OCI-LY3 (cell line): ENCODE measurements around the gene ELAVL1.

Source experiments
- H2AFZ ChIP-seq: fragments of 200-600, 300-600 bp; shearing (Covaris generic); 2 replicates; pipeline ENCODE4 v1.6.0; 2014; ENCODE audit warnings: antibody characterized with exemption, low read depth, low read length
- H3K27ac ChIP-seq: fragments of 200-600, 300-600 bp; sonication (generic); 2 replicates; pipeline ENCODE4 v1.5.1; 2014; ENCODE audit warnings: mild to moderate bottlenecking, low read length, moderate library complexity, mixed read lengths
- H3K27me3 ChIP-seq: fragments of 200-600, 300-600 bp; sonication (generic); 2 replicates; pipeline ENCODE4 v1.6.1; 2014; ENCODE audit warnings: low read depth, low read length, mixed read lengths
- H3K36me3 ChIP-seq: fragments of 200-600, 300-600 bp; sonication (generic); replicated peaks from 2 replicates; pipeline ENCODE3; 2014; ENCODE audit warnings: low read depth, low read length, mixed read lengths
- H3K4me1 ChIP-seq: fragments of 300-600, 200-600 bp; sonication (generic); 2 replicates; pipeline ENCODE4 v1.6.1; 2014; ENCODE audit warnings: low read length, mixed read lengths
- H3K4me2 ChIP-seq: fragments of 200-600, 300-600 bp; sonication (generic); 2 replicates; pipeline ENCODE4 v1.6.1; 2014; ENCODE audit warnings: low read length, mixed read lengths
- H3K4me3 ChIP-seq: fragments of 300-600, 200-600 bp; sonication (generic); 2 replicates; pipeline ENCODE4 v1.5.1; 2014; ENCODE audit warnings: antibody characterized with exemption, mild to moderate bottlenecking, low read length, moderate library complexity
- H3K79me2 ChIP-seq: fragments of 300-600, 200-600 bp; shearing (Covaris generic); 2 replicates; pipeline ENCODE4 v1.6.1; 2014; ENCODE audit warnings: mild to moderate bottlenecking, low read length, mixed read lengths
- H3K9ac ChIP-seq: fragments of 300-600, 200-600 bp; shearing (Covaris generic); 2 replicates; pipeline ENCODE4 v1.6.0; 2014; ENCODE audit warnings: mild to moderate bottlenecking, low read length, moderate library complexity
- H3K9me3 ChIP-seq: fragments of 200-600, 300-600 bp; shearing (Covaris generic); 2 replicates; pipeline ENCODE4 v1.6.1; 2014; ENCODE audit warnings: low read length, mixed read lengths; ENCODE audit not compliant: insufficient read depth
- H4K20me1 ChIP-seq: fragments of 200-600, 300-600 bp; sonication (generic); 2 replicates; pipeline ENCODE4 v1.6.1; 2016; ENCODE audit warnings: low read length, mixed read lengths; ENCODE audit not compliant: insufficient read depth
- EZH2phosphoT487 ChIP-seq: fragments of 200-600 bp; shearing (Covaris generic); IDR thresholded peaks from 2 replicates; pipeline ENCODE4 v1.6.1; 2018; ENCODE audit warnings: antibody characterized with exemption, mixed run types, low read depth
- TF ChIP-seq, protein P1 (sequence below): fragments of 200-600, 300-600 bp; sonication (generic); IDR thresholded peaks from 2 replicates; pipeline ENCODE4 v1.5.1; 2014; ENCODE audit warnings: antibody characterized with exemption, low read length, low read depth

Gene ELAVL1

DNA sequence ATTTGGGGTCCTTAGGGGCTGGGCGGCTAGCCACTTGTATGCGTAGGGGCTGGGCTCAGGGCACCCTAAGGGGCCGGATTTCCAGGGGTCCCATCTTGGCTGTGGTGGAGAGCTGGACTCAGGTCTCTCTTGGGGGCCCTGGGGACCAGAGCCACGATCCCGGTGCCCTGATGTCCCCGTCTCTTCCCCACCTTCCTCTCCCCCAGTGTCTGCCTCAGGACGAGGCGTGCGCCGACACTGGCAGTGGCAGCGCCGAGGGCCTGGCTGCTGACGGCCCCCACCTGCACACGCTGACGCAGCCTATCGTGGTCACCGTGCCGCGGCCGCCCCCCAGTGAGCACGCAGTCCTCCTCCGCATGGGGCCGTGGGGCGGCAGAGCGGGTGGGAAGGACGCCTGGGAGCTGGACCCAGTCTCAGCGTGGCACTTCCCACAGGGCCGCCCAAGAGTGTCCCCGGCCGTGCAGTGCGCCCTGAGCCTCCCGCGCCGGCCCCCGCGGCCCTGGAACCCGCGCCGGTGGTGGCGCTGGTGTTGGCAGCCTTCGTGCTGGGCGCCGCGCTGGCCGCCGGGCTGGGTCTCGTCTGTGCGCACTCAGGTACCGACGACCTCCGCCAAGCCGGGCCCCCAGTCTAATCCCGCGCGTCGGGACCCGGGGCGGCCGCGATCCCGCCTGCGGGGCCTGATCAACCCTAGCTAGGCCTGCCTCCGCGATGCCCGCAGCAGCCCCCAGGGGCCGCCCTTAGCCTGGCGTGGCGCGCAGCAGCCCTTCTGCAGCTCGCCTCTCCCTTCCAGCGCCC, 88.0 kb downstream of the ELAVL1 start:
- H2AFZ ChIP-seq: peak overlapping the region; percentile 44; the same call in 1 of the 2 replicates
- no peaks in the 10 kb centered on the region for H3K79me2 ChIP-seq
- H3K9ac ChIP-seq: peak overlapping the region; percentile 67
- H3K4me1 ChIP-seq: peaks cover 14% of the 10 kb centered on the region
- no peaks in the 10 kb centered on the region for H3K27me3 ChIP-seq
- peaks cover 7% of the 10 kb centered on the region; the same call in 1 of the 2 replicates for H4K20me1 ChIP-seq
- H3K36me3 ChIP-seq: peaks cover 12% of the 10 kb centered on the region
- H3K4me2 ChIP-seq: peak overlapping the region; percentile 81
- H3K4me3 ChIP-seq: peak overlapping the region; percentile 77
- no peak overlapping the region for H3K27ac ChIP-seq
- TF ChIP-seq, protein P1, sequence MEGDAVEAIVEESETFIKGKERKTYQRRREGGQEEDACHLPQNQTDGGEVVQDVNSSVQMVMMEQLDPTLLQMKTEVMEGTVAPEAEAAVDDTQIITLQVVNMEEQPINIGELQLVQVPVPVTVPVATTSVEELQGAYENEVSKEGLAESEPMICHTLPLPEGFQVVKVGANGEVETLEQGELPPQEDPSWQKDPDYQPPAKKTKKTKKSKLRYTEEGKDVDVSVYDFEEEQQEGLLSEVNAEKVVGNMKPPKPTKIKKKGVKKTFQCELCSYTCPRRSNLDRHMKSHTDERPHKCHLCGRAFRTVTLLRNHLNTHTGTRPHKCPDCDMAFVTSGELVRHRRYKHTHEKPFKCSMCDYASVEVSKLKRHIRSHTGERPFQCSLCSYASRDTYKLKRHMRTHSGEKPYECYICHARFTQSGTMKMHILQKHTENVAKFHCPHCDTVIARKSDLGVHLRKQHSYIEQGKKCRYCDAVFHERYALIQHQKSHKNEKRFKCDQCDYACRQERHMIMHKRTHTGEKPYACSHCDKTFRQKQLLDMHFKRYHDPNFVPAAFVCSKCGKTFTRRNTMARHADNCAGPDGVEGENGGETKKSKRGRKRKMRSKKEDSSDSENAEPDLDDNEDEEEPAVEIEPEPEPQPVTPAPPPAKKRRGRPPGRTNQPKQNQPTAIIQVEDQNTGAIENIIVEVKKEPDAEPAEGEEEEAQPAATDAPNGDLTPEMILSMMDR: peak; percentile 27
- TF ChIP-seq EZH2phosphoT487: no peak
- no peaks in the 10 kb centered on the region for H3K9me3 ChIP-seq

GRCh38 chr19:7916955-7917266, 88.5 kb downstream of the ELAVL1 start:
- Histone ChIP-seq H3K79me2 (no peaks in the 10 kb centered on the region), H3K9me3 (no peaks in the 10 kb centered on the region), H3K4me2 (peak overlapping the region; percentile 81), H3K4me3 (peak overlapping the region; percentile 77), H3K27me3 (no peaks in the 10 kb centered on the region), H3K36me3 (peaks cover 6% of the 10 kb centered on the region), H4K20me1 (peaks cover 7% of the 10 kb centered on the region; the same call in 1 of the 2 replicates), H3K4me1 (peaks cover 14% of the 10 kb centered on the region), H3K27ac (no peak overlapping the region), H3K9ac (peak overlapping the region; percentile 67), H2AFZ (peak overlapping the region; percentile 44; the same call in 1 of the 2 replicates)
- TF ChIP-seq, protein P1: no peak
- no peak for TF ChIP-seq EZH2phosphoT487

- Histone ChIP-seq H3K9ac (peak overlapping the region; percentile 67), H3K4me3 (peak overlapping the region; percentile 77), H4K20me1 (peaks cover 3% of the 10 kb centered on the region; the same call in 1 of the 2 replicates), H3K9me3 (no peaks in the 10 kb centered on the region), H3K4me1 (peaks cover 10% of the 10 kb centered on the region), H2AFZ (peak overlapping the region; percentile 44), H3K4me2 (peak overlapping the region; percentile 81), H3K27me3 (no peaks in the 10 kb centered on the region), H3K36me3 (peaks cover 12% of the 10 kb centered on the region), H3K79me2 (no peaks in the 10 kb centered on the region), H3K27ac (no peak overlapping the region)
- TF ChIP-seq, protein P1: peak; percentile 23
- TF ChIP-seq EZH2phosphoT487: no peak
Measured at GRCh38 chr19:7916103-7916954, 89.1 kb downstream of the ELAVL1 start.
